Measurements from ENCODE around the gene DPP10. TPM values are rescaled to one million over a fixed set of nuclear protein-coding genes. Genes with fewer than 3 reads are reported as not detected.

Gene DPP10
- total and polyA plus RNA-seq, 2 of the 13 experiments (the other 11 are each of a cell fraction or from before 2014, with no cell fraction given): 0.95 to 1.7 TPM

- DNase-seq (ENCODE audit: low spot score) (no peak), FAIRE-seq (no peak), ATAC-seq (peak; percentile 13; the same call in 2 of the 3 replicates)
- in situ Hi-C loops (cut with HindIII; ENCODE audit: extremely low pct_ligation_motif_present, low pct_unique_long_range_greater_than_20kb) (no loop called here), intact Hi-C loops (cut with micrococcal nuclease; ENCODE audit: unreplicated experiment) (no loop called here)
- Histone ChIP-seq H3K4me3 (replicated peaks in 1 of 3; ENCODE audit: insufficient read depth in 1 of 3, low read depth in 2 of 3, low read length in 3 of 3) (no peak overlapping the region), H3K4me2 (ENCODE audit: low read depth, low read length) (no peak overlapping the region), H3K27ac (ENCODE audit: extremely low read length, insufficient read depth, low read length) (no peak overlapping the region), H3K9ac (ENCODE audit: insufficient read depth, low read depth, low read length) (no peak overlapping the region), H4K20me1 (ENCODE audit: insufficient read depth, low read length) (no peaks in the 10 kb centered on the region), H3K36me3 (replicated peaks in 1 of 2; ENCODE audit: control insufficient read depth in 1 of 2, insufficient read depth in 2 of 2, low read length in 2 of 2) (no peaks in the 10 kb centered on the region), H2AFZ (ENCODE audit: low read length) (no peak overlapping the region), H3K27me3 (ENCODE audit: control insufficient read depth in 1 of 2, insufficient read depth in 2 of 2, low read length in 2 of 2) (peaks cover 3 to 23% of the 10 kb centered on the region in 2 experiments; a peak in 4 of 5 replicates), H3K4me1 (ENCODE audit: insufficient read depth, low read length) (peaks cover 8% of the 10 kb centered on the region), H3K9me3 (ENCODE audit: low read length) (no peaks in the 10 kb centered on the region), H3K79me2 (ENCODE audit: insufficient read depth, low read length) (no peaks in the 10 kb centered on the region)
- TF ChIP-seq RORA (CRISPR knock-in tag; IDR thresholded peaks at IDR 0.05) (no peak), TBX3 (IDR thresholded peaks at IDR 0.05; ENCODE audit: borderline replicate concordance) (no peak), WIZ (CRISPR knock-in tag; IDR thresholded peaks at IDR 0.05) (no peak), TCF12 (IDR thresholded peaks at IDR 0.05) (no peak), TCF12 (CRISPR knock-in tag; IDR thresholded peaks at IDR 0.05) (no peak), ZNF317 (CRISPR knock-in tag; IDR thresholded peaks at IDR 0.05) (no peak), IKZF1 (IDR thresholded peaks at IDR 0.05) (no peak), ZNF614 (CRISPR knock-in tag; IDR thresholded peaks at IDR 0.05; ENCODE audit: borderline replicate concordance) (no peak), ZNF616 (CRISPR knock-in tag; IDR thresholded peaks at IDR 0.05; ENCODE audit: low read depth) (no peak), ZNF570 (CRISPR knock-in tag; IDR thresholded peaks at IDR 0.05; ENCODE audit: borderline replicate concordance) (no peak), ZNF253 (CRISPR knock-in tag; IDR thresholded peaks at IDR 0.05; ENCODE audit: borderline replicate concordance) (no peak)
- TF ChIP-seq, protein P1, sequence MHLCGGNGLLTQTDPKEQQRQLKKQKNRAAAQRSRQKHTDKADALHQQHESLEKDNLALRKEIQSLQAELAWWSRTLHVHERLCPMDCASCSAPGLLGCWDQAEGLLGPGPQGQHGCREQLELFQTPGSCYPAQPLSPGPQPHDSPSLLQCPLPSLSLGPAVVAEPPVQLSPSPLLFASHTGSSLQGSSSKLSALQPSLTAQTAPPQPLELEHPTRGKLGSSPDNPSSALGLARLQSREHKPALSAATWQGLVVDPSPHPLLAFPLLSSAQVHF (CRISPR knock-in tag; IDR thresholded peaks at IDR 0.05): no peak
- BruUV-seq (replicated peaks): no TSS peak
- 47% methylated on average over 6 of the region's 6 CpGs for WGBS (ENCODE audit: low lambda C conversion rate)
- ChIA-PET POLR2A (no interaction called here), CTCF (ENCODE audit: low intra/inter-chr PET ratio, low total read pairs) (no interaction called here)
Measured at GRCh38 chr2:115163572-115163971, 721.1 kb downstream of the DPP10 start.

All from HepG2 (cell line).